HepG2 (cell line): Measurements from ENCODE around the gene KLHDC4. TPM values are rescaled to one million over a fixed set of nuclear protein-coding genes. Genes with fewer than 3 reads are reported as not detected.

Experiments used
- ERF ChIP-seq: IDR thresholded peaks from 2 replicates; pipeline ENCODE4 v1.6.1; 2018; ENCODE audit warnings: missing biosample characterization, missing genetic modification reagents
- MTF2 ChIP-seq: sonication (generic); formaldehyde crosslinking; IDR thresholded peaks from 2 replicates; pipeline ENCODE4 v1.5.0; 2020; ENCODE audit warnings: missing genetic modification reagents, borderline replicate concordance
- ZFY ChIP-seq: sonication (generic); formaldehyde crosslinking; IDR thresholded peaks from 2 replicates; pipeline ENCODE4 v1.4.0; 2020; ENCODE audit warnings: missing genetic modification reagents
- ZNF260 ChIP-seq: sonication (generic); formaldehyde crosslinking; IDR thresholded peaks from 2 replicates; pipeline ENCODE4 v1.4.0; 2020; ENCODE audit warnings: missing genetic modification reagents, low read depth, mild to moderate bottlenecking, borderline replicate concordance
- ZNF552 ChIP-seq: sonication (generic); formaldehyde crosslinking; IDR thresholded peaks from 2 replicates; pipeline ENCODE4 v1.9.0; 2022; ENCODE audit warnings: missing genetic modification reagents, mild to moderate bottlenecking, borderline replicate concordance
- ZNF644 ChIP-seq: IDR thresholded peaks from 2 replicates; pipeline ENCODE4 v1.6.1; 2016; ENCODE audit warnings: low read depth
- ZNF749 ChIP-seq: sonication (generic); formaldehyde crosslinking; IDR thresholded peaks from 2 replicates; pipeline ENCODE4 v1.8.0; 2022; ENCODE audit warnings: mild to moderate bottlenecking, missing genetic modification reagents, moderate library complexity, borderline replicate concordance
- ZNF780A ChIP-seq: sonication (generic); formaldehyde crosslinking; IDR thresholded peaks from 2 replicates; pipeline ENCODE4 v1.8.0; 2022; ENCODE audit warnings: mild to moderate bottlenecking, missing genetic modification reagents, moderate library complexity
- ZNF883 ChIP-seq: sonication (generic); formaldehyde crosslinking; IDR thresholded peaks from 2 replicates; pipeline ENCODE4 v1.5.1; 2020; ENCODE audit warnings: mild to moderate bottlenecking, missing genetic modification reagents; ENCODE audit errors: not compliant biosample characterization
- polyA plus RNA-seq, 8 experiments: library from polyadenylated mRNA; depleted of rRNA in 3 of 8; stranded (reverse) in 7 of 8; unstranded in 1 of 8; fragments of >200 nt; fragmentation: Illumina TruSeq in 4 of 8; extraction: Trizol in 4 of 8; gene quantifications; 2 replicates each; pipeline versions ENCODE4 v1.2.1 to v1.2.3, GENCODE V29; 2011 to 2016; ENCODE audit warnings: low read depth in 4 of 8, missing spikeins in 1 of 8, mixed read lengths in 1 of 8; ENCODE audit not compliant: insufficient read depth in 1 of 8
- total RNA-seq, 5 experiments: library from RNA; depleted of rRNA; stranded (reverse); fragments of >200 nt; fragmentation: Illumina TruSeq; extraction: Trizol; gene quantifications; 2 replicates each; pipeline ENCODE4 v1.2.3, GENCODE V29; 2016; ENCODE audit warnings: low read depth in 1 of 5
- TF ChIP-seq, protein P1 (sequence below): sonication (generic); formaldehyde crosslinking; IDR thresholded peaks from 2 replicates; pipeline ENCODE4 v1.4.0; 2020; ENCODE audit warnings: missing genetic modification reagents
- TF ChIP-seq, protein P2 (sequence below): sonication (generic); formaldehyde crosslinking; IDR thresholded peaks from 2 replicates; pipeline ENCODE4 v1.5.0; 2020; ENCODE audit warnings: missing genetic modification reagents

Gene KLHDC4
- total and polyA plus RNA-seq, 2 of the 13 experiments (the other 11 are each of a cell fraction or from before 2014, with no cell fraction given), result 18.7 to 31.8 TPM

DNA sequence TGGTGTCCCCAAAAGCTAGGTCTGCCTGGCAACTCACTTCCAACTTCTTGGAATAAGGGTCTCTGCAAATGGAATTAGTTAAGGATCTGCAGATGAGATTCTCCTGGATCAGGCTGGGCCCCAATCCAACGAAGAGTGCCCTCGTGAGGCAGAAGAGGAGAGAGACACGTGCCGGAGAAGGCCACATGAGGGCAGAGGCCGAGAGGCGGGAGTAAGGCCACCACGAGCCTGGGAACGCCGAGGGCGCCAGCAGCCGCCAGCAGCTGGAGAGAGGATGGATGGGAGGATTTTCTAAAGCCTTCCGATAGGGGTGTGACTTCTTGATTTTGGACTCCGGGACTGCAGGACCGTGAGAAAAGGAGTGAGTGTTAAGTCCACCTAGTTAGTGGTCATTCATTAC, 87.2 kb downstream of the KLHDC4 start (continued):
- peak; percentile 72; the same call in 1 of the 2 replicates for TF ChIP-seq ZNF749
- TF ChIP-seq ZNF552, result peak; percentile 70; the same call in 1 of the 2 replicates
- no peak for TF ChIP-seq ZNF644
- peak; percentile 68; the same call in 1 of the 2 replicates for TF ChIP-seq ZNF780A (CRISPR knock-in tag)
- peak; percentile 30 for TF ChIP-seq ZNF883 (CRISPR knock-in tag)
- no peak for TF ChIP-seq ZNF260 (CRISPR knock-in tag)
- TF ChIP-seq, protein P1, sequence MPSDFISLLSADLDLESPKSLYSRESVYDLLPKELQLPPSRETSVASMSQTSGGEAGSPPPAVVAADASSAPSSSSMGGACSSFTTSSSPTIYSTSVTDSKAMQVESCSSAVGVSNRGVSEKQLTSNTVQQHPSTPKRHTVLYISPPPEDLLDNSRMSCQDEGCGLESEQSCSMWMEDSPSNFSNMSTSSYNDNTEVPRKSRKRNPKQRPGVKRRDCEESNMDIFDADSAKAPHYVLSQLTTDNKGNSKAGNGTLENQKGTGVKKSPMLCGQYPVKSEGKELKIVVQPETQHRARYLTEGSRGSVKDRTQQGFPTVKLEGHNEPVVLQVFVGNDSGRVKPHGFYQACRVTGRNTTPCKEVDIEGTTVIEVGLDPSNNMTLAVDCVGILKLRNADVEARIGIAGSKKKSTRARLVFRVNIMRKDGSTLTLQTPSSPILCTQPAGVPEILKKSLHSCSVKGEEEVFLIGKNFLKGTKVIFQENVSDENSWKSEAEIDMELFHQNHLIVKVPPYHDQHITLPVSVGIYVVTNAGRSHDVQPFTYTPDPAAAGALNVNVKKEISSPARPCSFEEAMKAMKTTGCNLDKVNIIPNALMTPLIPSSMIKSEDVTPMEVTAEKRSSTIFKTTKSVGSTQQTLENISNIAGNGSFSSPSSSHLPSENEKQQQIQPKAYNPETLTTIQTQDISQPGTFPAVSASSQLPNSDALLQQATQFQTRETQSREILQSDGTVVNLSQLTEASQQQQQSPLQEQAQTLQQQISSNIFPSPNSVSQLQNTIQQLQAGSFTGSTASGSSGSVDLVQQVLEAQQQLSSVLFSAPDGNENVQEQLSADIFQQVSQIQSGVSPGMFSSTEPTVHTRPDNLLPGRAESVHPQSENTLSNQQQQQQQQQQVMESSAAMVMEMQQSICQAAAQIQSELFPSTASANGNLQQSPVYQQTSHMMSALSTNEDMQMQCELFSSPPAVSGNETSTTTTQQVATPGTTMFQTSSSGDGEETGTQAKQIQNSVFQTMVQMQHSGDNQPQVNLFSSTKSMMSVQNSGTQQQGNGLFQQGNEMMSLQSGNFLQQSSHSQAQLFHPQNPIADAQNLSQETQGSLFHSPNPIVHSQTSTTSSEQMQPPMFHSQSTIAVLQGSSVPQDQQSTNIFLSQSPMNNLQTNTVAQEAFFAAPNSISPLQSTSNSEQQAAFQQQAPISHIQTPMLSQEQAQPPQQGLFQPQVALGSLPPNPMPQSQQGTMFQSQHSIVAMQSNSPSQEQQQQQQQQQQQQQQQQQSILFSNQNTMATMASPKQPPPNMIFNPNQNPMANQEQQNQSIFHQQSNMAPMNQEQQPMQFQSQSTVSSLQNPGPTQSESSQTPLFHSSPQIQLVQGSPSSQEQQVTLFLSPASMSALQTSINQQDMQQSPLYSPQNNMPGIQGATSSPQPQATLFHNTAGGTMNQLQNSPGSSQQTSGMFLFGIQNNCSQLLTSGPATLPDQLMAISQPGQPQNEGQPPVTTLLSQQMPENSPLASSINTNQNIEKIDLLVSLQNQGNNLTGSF (CRISPR knock-in tag), result peak; percentile 82; the same call in 1 of the 2 replicates
- peak; percentile 50; the same call in 1 of the 2 replicates for TF ChIP-seq MTF2
- peak; percentile 68; the same call in 1 of the 2 replicates for TF ChIP-seq ERF
- TF ChIP-seq ZFY (CRISPR knock-in tag), result peak; percentile 80
- TF ChIP-seq, protein P2, sequence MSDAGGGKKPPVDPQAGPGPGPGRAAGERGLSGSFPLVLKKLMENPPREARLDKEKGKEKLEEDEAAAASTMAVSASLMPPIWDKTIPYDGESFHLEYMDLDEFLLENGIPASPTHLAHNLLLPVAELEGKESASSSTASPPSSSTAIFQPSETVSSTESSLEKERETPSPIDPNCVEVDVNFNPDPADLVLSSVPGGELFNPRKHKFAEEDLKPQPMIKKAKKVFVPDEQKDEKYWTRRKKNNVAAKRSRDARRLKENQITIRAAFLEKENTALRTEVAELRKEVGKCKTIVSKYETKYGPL, result peak; percentile 63; the same call in 1 of the 2 replicates
